DND-41 (cell line): ENCODE measurements around the gene CDHR1.

ENCODE experiments used
- ATAC-seq: fragments of 200-7000 bp; cut with Tn5 transposase; 3 replicates; pipeline ENCODE4 v1.9.1; 2021; ENCODE audit warnings: low read depth; ENCODE audit not compliant: insufficient read depth
- DNase-seq: peaks from one replicate; pipeline ENCODE4 v3.0.0-alpha.2; 2020
- H2AFZ ChIP-seq: 2 replicates; pipeline ENCODE4 v1.6.0; 2012; ENCODE audit warnings: low read depth, low read length
- H3K27ac ChIP-seq: 2 replicates; pipeline ENCODE4 v1.5.1; 2012; ENCODE audit warnings: low read length, inconsistent platforms
- H3K27me3 ChIP-seq: fragments of 200-600 bp; sonication (generic); 2 replicates; pipeline ENCODE4 v1.6.0; 2012; ENCODE audit warnings: low read length, mild to moderate bottlenecking, inconsistent platforms; ENCODE audit not compliant: insufficient read depth, poor library complexity
- H3K36me3 ChIP-seq: 2 replicates; pipeline ENCODE4 v1.5.1; 2012; ENCODE audit warnings: low read length, inconsistent platforms; ENCODE audit not compliant: insufficient read depth
- H3K4me1 ChIP-seq: 2 replicates; pipeline ENCODE4 v1.5.1; 2012; ENCODE audit warnings: mild to moderate bottlenecking, low read length; ENCODE audit not compliant: insufficient read depth
- H3K4me2 ChIP-seq: 2 replicates; pipeline ENCODE4 v1.6.0; 2012; ENCODE audit warnings: mild to moderate bottlenecking, moderate library complexity, low read length, inconsistent platforms; ENCODE audit not compliant: insufficient read depth
- H3K4me3 ChIP-seq, 2 experiments: fragments of 200-600 bp in 1 of 2; shearing (Covaris generic) in 1 of 2; 2 replicates each; pipeline ENCODE4 v1.5.1; 2012 to 2016; ENCODE audit warnings: inconsistent platforms in 2 of 2, low read length in 2 of 2, mild to moderate bottlenecking in 2 of 2, low read depth in 1 of 2, moderate library complexity in 1 of 2
- H3K79me2 ChIP-seq: 2 replicates; pipeline ENCODE4 v1.6.0; 2012; ENCODE audit warnings: low read length, inconsistent platforms; ENCODE audit not compliant: insufficient read depth
- H3K9ac ChIP-seq: 2 replicates; pipeline ENCODE4 v1.6.0; 2012; ENCODE audit warnings: low read depth, mild to moderate bottlenecking, inconsistent platforms, low read length, moderate library complexity
- H3K9me3 ChIP-seq: 2 replicates; pipeline ENCODE4 v1.5.1; 2012; ENCODE audit warnings: low read length, moderate library complexity, mild to moderate bottlenecking, inconsistent platforms; ENCODE audit not compliant: insufficient read depth, severe bottlenecking
- H4K20me1 ChIP-seq: 2 replicates; pipeline ENCODE4 v1.6.0; 2012; ENCODE audit warnings: low read length; ENCODE audit not compliant: insufficient read depth
- CTCF ChIP-seq: IDR thresholded peaks from 2 replicates; pipeline ENCODE4 v1.5.1; 2012; ENCODE audit warnings: borderline replicate concordance, low read length, moderate library complexity, mild to moderate bottlenecking; ENCODE audit not compliant: poor library complexity, severe bottlenecking; ENCODE audit errors: extremely low read depth
- EZH2 ChIP-seq: IDR thresholded peaks from 3 replicates; pipeline ENCODE4 v1.6.1; 2012; ENCODE audit warnings: borderline replicate concordance, low read depth, mild to moderate bottlenecking, moderate library complexity, low read length, inconsistent platforms; ENCODE audit not compliant: severe bottlenecking

Gene CDHR1

GRCh38 chr10:84193846-84194423 is 402 bp upstream of the CDHR1 start:
- no peaks in the 10 kb centered on the region for H3K79me2 ChIP-seq
- TF ChIP-seq CTCF (no peak), EZH2 (no peak)
- no peak overlapping the region for H3K27ac ChIP-seq
- H3K4me3 ChIP-seq = no peak overlapping the region
- no peak for ATAC-seq
- H3K4me1 ChIP-seq = peaks cover 4% of the 10 kb centered on the region; the same call in 1 of the 2 replicates
- DNase-seq = no peak
- no peak overlapping the region for H2AFZ ChIP-seq
- H3K4me2 ChIP-seq = no peak overlapping the region
- peaks cover 8% of the 10 kb centered on the region for H3K27me3 ChIP-seq
- no peaks in the 10 kb centered on the region; the same call in 1 of the 2 replicates for H4K20me1 ChIP-seq
- H3K36me3 ChIP-seq = no peaks in the 10 kb centered on the region
- H3K9ac ChIP-seq = no peak overlapping the region
- no peaks in the 10 kb centered on the region for H3K9me3 ChIP-seq

- Histone ChIP-seq H3K4me2 (no peak overlapping the region), H3K36me3 (no peaks in the 10 kb centered on the region), H2AFZ (no peak overlapping the region), H3K4me1 (peaks cover 4% of the 10 kb centered on the region; the same call in 1 of the 2 replicates), H3K27ac (no peak overlapping the region), H3K9ac (no peak overlapping the region), H3K79me2 (no peaks in the 10 kb centered on the region), H3K4me3 (no peak overlapping the region), H3K27me3 (peaks cover 8% of the 10 kb centered on the region), H3K9me3 (no peaks in the 10 kb centered on the region), H4K20me1 (no peaks in the 10 kb centered on the region; the same call in 1 of the 2 replicates)
- DNase-seq = no peak
- TF ChIP-seq CTCF (no peak), EZH2 (no peak)
- ATAC-seq = no peak
These were observed 900 bp downstream of the CDHR1 start for GRCh38 chr10:84195044-84195830.

- TF ChIP-seq CTCF (no peak), EZH2 (no peak)
- Histone ChIP-seq H3K27ac (no peak overlapping the region), H3K4me3 (no peak overlapping the region), H4K20me1 (no peaks in the 10 kb centered on the region; the same call in 1 of the 2 replicates), H3K4me1 (peaks cover 4% of the 10 kb centered on the region; the same call in 1 of the 2 replicates), H3K27me3 (peaks cover 8% of the 10 kb centered on the region), H3K9me3 (no peaks in the 10 kb centered on the region), H3K79me2 (no peaks in the 10 kb centered on the region), H2AFZ (no peak overlapping the region), H3K36me3 (no peaks in the 10 kb centered on the region), H3K4me2 (no peak overlapping the region), H3K9ac (no peak overlapping the region)
- DNase-seq (peak; percentile 15), ATAC-seq (peak; percentile 55)
These were observed 1.7 kb downstream of the CDHR1 start for GRCh38 chr10:84196083-84196482.
